ENCODE measurements around the gene LBR.

- TF ChIP-seq CTCF (IDR thresholded peaks at IDR 0.05) (no peak), POLR2A (IDR thresholded peaks at IDR 0.05) (no peak)
These were observed 21.4 kb upstream of the LBR start for GRCh38 chr1:225449261-225449660.
